Measurements from ENCODE around the gene PCSK2.

GRCh38 chr20:17519606-17520285, 292.9 kb downstream of the PCSK2 start:
- TF ChIP-seq CTCF (IDR thresholded peaks at IDR 0.05) (no peak), POLR2AphosphoS5 (IDR thresholded peaks at IDR 0.05) (no peak)
